Measurements from ENCODE around the gene NFKBIB. TPM values are rescaled to one million over a fixed set of nuclear protein-coding genes. Genes with fewer than 3 reads are reported as not detected.
A peak's percentile ranks its signal among the peaks of the same experiment; 100 is the strongest.

The NFKBIB gene
- total and polyA plus RNA-seq, 2 of the 13 experiments (the other 11 are each of a cell fraction or from before 2014, with no cell fraction given), result 8.6 to 14.9 TPM

DNA sequence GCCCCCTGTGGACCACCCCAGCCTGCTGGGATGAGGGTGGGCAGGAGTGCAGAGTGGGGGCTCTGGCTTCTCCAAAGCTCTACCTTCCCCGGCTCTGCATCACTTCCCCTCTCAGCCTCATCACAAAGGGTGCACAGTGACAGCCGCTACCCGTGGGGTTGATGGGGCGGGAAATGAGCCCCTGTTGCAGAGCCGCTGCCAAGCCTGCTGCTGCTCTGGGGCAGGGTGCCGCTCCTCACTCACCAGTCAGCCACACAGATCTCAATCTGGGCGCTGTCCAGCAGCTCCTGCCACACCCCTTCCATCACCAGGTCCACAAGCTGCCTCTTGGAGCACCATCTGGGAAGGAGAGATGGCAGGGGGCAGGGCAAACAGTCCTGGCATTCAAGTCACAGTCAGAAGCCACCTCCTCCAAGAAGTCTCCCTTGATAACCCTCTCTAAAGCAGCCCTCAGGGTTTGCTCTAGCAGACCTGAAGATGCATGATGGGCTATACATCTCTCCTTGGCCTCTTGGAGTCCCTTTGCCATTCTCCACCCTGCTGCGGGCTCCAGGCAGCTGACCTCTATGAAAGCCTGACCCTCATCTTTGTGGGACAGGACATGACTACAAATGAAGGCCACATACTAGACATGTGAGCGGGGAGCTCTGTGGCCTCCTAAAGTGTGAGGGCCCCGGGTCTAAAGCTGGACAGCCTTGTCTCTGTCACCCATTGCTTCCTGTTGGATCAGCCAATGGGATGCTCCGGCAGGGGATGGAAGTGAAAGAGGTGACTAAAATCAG lies 46.7 kb downstream of the NFKBIB start:
- peaks cover 14 to 33% of the 10 kb centered on the region in 2 experiments for H3K36me3 ChIP-seq (replicated peaks in 1 of 2; ENCODE audit: control insufficient read depth in 1 of 2, insufficient read depth in 2 of 2, low read length in 2 of 2)
- H3K79me2 ChIP-seq (ENCODE audit: insufficient read depth, low read length), result no peaks in the 10 kb centered on the region
- POLR2A ChIA-PET, result interaction anchor here (0.7 kb wide), 1 partner anchor 1647 kb away, joined by 3 read pairs; no protein-coding TSS in a partner anchor
- H2AFZ ChIP-seq (ENCODE audit: low read length), result no peak overlapping the region
- H3K4me2 ChIP-seq (ENCODE audit: low read depth, low read length), result no peak overlapping the region
- no peaks in the 10 kb centered on the region for H3K9me3 ChIP-seq (ENCODE audit: low read length)
- DNase-seq (ENCODE audit: low spot score) (no peak), FAIRE-seq (no peak), ATAC-seq (peak; percentile 4; the same call in 2 of the 3 replicates)
- no peak overlapping the region for H3K27ac ChIP-seq (ENCODE audit: extremely low read length, insufficient read depth, low read length)
- no peak overlapping the region for H3K4me3 ChIP-seq (replicated peaks in 1 of 3; ENCODE audit: insufficient read depth in 1 of 3, low read depth in 2 of 3, low read length in 3 of 3)
- 94% methylated on average over 10 of the region's 11 CpGs for WGBS (ENCODE audit: low lambda C conversion rate)
- 0 out of 2 replicates have a peak, but pooled peaks cover 2% of the 10 kb centered on the region for H4K20me1 ChIP-seq (ENCODE audit: insufficient read depth, low read length)
- intact Hi-C loops (cut with micrococcal nuclease; ENCODE audit: unreplicated experiment), result no loop called here
- no peak overlapping the region for H3K9ac ChIP-seq (ENCODE audit: insufficient read depth, low read depth, low read length)
- CTCF ChIA-PET (ENCODE audit: low intra/inter-chr PET ratio, low total read pairs), result no interaction called here
- H3K4me1 ChIP-seq (ENCODE audit: insufficient read depth, low read length), result no peaks in the 10 kb centered on the region
- in situ Hi-C loops (cut with HindIII; ENCODE audit: extremely low pct_ligation_motif_present, low pct_unique_long_range_greater_than_20kb), result no loop called here
- no peaks in the 10 kb centered on the region for H3K27me3 ChIP-seq (ENCODE audit: control insufficient read depth in 1 of 2, insufficient read depth in 2 of 2, low read length in 2 of 2)
- peak in 1 of 2 experiments; percentile 31; a peak in 1 of 4 replicates for TF ChIP-seq POLR2A (IDR thresholded peaks at IDR 0.05; ENCODE audit: insufficient read depth in 1 of 2, low read depth in 2 of 2, low read length in 2 of 2)
- no peak for TF ChIP-seq RCOR2 (CRISPR knock-in tag; IDR thresholded peaks at IDR 0.05)
- peak; percentile 71 for TF ChIP-seq AGO2 (optimal IDR thresholded peaks at IDR 0.05; ENCODE audit: low read depth, low read length)
- no TSS peak for BruUV-seq (replicated peaks)

GRCh38 chr19:38949580-38950367 lies 50.0 kb downstream of the NFKBIB start:
- no peak overlapping the region for H2AFZ ChIP-seq (ENCODE audit: low read length)
- no peak overlapping the region for H3K9ac ChIP-seq (ENCODE audit: insufficient read depth, low read depth, low read length)
- ATAC-seq (no peak), FAIRE-seq (no peak), DNase-seq (ENCODE audit: low spot score) (no peak)
- BruUV-seq (replicated peaks), result no TSS peak
- H3K9me3 ChIP-seq (ENCODE audit: low read length), result no peaks in the 10 kb centered on the region
- H3K4me1 ChIP-seq (ENCODE audit: insufficient read depth, low read length), result peaks cover 23% of the 10 kb centered on the region
- ChIA-PET POLR2A (no interaction called here), CTCF (ENCODE audit: low intra/inter-chr PET ratio, low total read pairs) (no interaction called here)
- no peak overlapping the region for H3K27ac ChIP-seq (ENCODE audit: extremely low read length, insufficient read depth, low read length)
- H3K27me3 ChIP-seq (ENCODE audit: control insufficient read depth in 1 of 2, insufficient read depth in 2 of 2, low read length in 2 of 2), result no peaks in the 10 kb centered on the region
- H4K20me1 ChIP-seq (ENCODE audit: insufficient read depth, low read length), result peaks cover 8% of the 10 kb centered on the region; the same call in 1 of the 2 replicates
- H3K79me2 ChIP-seq (ENCODE audit: insufficient read depth, low read length), result no peaks in the 10 kb centered on the region
- no peak overlapping the region for H3K4me2 ChIP-seq (ENCODE audit: low read depth, low read length)
- peaks cover 11 to 28% of the 10 kb centered on the region in 2 experiments for H3K36me3 ChIP-seq (replicated peaks in 1 of 2; ENCODE audit: control insufficient read depth in 1 of 2, insufficient read depth in 2 of 2, low read length in 2 of 2)
- in situ Hi-C loops (cut with HindIII; ENCODE audit: extremely low pct_ligation_motif_present, low pct_unique_long_range_greater_than_20kb), result no loop called here
- intact Hi-C loops (cut with micrococcal nuclease; ENCODE audit: unreplicated experiment), result no loop called here
- 98% methylated on average over 57 of the region's 72 CpGs for WGBS (ENCODE audit: low lambda C conversion rate)
- H3K4me3 ChIP-seq (replicated peaks in 1 of 3; ENCODE audit: insufficient read depth in 1 of 3, low read depth in 2 of 3, low read length in 3 of 3), result no peak overlapping the region
- no peak for TF ChIP-seq ZNF598 (CRISPR knock-in tag; IDR thresholded peaks at IDR 0.05; ENCODE audit: borderline replicate concordance)
- no peak for TF ChIP-seq DMAP1 (CRISPR knock-in tag; IDR thresholded peaks at IDR 0.05)
- no peak for TF ChIP-seq POGK (CRISPR knock-in tag; conservative IDR thresholded peaks at IDR 0.05)
- TF ChIP-seq, protein P1, sequence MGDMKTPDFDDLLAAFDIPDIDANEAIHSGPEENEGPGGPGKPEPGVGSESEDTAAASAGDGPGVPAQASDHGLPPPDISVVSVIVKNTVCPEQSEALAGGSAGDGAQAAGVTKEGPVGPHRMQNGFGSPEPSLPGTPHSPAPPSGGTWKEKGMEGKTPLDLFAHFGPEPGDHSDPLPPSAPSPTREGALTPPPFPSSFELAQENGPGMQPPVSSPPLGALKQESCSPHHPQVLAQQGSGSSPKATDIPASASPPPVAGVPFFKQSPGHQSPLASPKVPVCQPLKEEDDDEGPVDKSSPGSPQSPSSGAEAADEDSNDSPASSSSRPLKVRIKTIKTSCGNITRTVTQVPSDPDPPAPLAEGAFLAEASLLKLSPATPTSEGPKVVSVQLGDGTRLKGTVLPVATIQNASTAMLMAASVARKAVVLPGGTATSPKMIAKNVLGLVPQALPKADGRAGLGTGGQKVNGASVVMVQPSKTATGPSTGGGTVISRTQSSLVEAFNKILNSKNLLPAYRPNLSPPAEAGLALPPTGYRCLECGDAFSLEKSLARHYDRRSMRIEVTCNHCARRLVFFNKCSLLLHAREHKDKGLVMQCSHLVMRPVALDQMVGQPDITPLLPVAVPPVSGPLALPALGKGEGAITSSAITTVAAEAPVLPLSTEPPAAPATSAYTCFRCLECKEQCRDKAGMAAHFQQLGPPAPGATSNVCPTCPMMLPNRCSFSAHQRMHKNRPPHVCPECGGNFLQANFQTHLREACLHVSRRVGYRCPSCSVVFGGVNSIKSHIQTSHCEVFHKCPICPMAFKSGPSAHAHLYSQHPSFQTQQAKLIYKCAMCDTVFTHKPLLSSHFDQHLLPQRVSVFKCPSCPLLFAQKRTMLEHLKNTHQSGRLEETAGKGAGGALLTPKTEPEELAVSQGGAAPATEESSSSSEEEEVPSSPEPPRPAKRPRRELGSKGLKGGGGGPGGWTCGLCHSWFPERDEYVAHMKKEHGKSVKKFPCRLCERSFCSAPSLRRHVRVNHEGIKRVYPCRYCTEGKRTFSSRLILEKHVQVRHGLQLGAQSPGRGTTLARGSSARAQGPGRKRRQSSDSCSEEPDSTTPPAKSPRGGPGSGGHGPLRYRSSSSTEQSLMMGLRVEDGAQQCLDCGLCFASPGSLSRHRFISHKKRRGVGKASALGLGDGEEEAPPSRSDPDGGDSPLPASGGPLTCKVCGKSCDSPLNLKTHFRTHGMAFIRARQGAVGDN (CRISPR knock-in tag; IDR thresholded peaks at IDR 0.05), result no peak; the same call in 1 of the 2 replicates
- TF ChIP-seq HOXA3 (CRISPR knock-in tag; IDR thresholded peaks at IDR 0.05), result peak; percentile 57; the same call in 1 of the 2 replicates
